GM10248 (cell line): Measurements from ENCODE around the gene CDC34.

Experiments
- CTCF ChIA-PET: fragments of 300-600 bp; sonication (Branson Sonifier 250); formaldehyde crosslinking; extraction: SDS; loops from one replicate; lab custom pipeline; 2021; ENCODE audit warnings: antibody characterized with exemption; lab: Yijun Ruan, JAX
- POLR2A ChIA-PET: fragments of 350-650 bp; sonication (Branson Sonifier 250); formaldehyde crosslinking; extraction: SDS; loops from one replicate; lab custom pipeline; 2020; ENCODE audit warnings: antibody characterized with exemption; lab: Yijun Ruan, JAX
- DNase-seq: peaks from one replicate; pipeline ENCODE4 v3.0.0; 2012; ENCODE audit errors: extremely low spot score
- CTCF ChIP-seq: IDR thresholded peaks from 2 replicates; pipeline ENCODE4 v1.5.1; 2012; ENCODE audit warnings: mild to moderate bottlenecking, low read depth; ENCODE audit errors: extremely low read depth, missing control alignments, control extremely low read depth

The CDC34 gene

GRCh38 chr19:590396-590745 lies 58.8 kb downstream of the CDC34 start:
- TF ChIP-seq CTCF, result no peak
- no peak for DNase-seq
- ChIA-PET POLR2A (no interaction called here), CTCF (no interaction called here)

- no peak for TF ChIP-seq CTCF
- POLR2A ChIA-PET, result no interaction called here
- CTCF ChIA-PET, result no interaction called here
- no peak for DNase-seq
Measured at GRCh38 chr19:590750-591098, 59.2 kb downstream of the CDC34 start.

GRCh38 chr19:591099-591958 lies 59.8 kb downstream of the CDC34 start:
- ChIA-PET CTCF (no interaction called here), POLR2A (no interaction called here)
- TF ChIP-seq CTCF, result no peak
- no peak for DNase-seq
